GM21723 (cell line): ENCODE results near the gene ZNF451.

Source experiments
- ATAC-seq: cut with Tn5 transposase; IDR thresholded peaks from one replicate; pipeline ENCODE4 v1.9.1; 2021; ENCODE audit warnings: mild to moderate bottlenecking, moderate library complexity; ENCODE audit not compliant: unreplicated experiment

The ZNF451 gene

DNA sequence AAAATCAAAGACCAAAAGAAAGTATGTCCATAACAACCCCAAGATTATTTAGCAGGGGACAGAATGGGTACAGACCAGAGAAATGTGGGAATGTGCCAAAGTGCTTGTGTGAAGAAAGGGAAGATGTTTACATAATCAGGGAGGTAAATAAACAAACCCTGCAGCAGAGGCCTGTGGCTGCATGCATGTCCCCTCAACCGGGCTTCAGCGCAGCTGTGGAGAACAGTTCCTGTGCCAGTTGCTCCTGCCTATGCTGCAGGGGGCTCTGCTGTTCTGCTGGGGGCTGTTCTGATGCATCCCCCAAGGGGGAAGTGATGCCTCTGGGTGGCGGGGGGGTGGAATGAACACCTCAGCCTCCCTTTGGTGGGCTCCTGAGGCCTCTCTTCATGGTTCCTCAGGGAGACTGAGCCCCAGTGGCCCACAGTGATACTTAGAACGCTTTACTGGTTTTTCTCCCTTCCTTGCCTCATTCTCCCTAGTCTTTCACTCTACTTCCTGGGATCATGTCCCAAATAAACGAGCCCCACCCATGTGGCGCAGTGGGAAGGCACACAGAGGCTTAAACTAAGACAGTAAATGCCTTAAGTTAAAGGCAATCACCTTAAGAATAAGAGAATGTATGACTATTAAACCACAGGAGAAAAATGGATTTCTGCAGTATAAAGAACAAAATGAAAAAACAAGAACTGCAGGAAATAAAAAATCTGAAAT lies 109.1 kb downstream of the ZNF451 start:
- no peak for ATAC-seq

DNA sequence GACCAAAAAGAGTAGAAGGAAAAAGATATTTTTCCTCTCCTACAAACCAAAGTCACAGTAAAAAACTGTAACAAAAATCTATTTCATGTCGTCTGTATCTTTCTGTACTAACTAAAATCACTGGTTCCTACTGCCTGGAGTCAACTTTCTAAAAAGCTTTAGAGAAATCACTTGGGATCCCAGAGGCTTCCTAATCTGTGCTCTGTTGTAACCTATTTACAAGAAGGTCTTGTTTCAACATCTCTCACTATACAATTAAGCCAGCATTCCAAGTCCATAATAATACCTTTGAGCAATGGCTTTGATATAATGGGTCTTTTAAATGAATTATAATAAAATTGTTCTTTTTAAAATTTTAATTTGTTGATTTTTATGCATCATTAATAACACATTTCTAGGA lies 111.7 kb downstream of the ZNF451 start:
- no peak for ATAC-seq

GRCh38 chr6:57205550-57206328 lies 115.8 kb downstream of the ZNF451 start:
- ATAC-seq: no peak

DNA sequence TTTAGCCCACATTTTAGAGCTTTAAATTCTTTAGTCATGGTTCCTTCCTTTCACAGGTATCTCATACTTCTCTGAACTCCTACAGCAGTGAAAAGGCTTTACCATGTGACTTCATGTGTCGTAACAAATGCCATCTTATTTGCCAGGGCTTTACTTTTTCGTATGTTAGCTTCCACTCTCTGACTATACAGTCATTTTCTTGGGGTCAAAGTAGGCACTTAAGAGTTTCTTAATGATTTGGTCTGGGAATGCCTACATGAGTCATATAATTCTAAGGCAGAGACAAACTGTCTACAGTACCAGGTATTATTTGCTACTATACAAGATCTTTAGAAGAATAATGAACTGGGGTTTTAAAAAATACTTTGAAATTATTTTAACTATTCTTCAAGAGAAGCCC lies 117.2 kb downstream of the ZNF451 start:
- no peak for ATAC-seq

DNA sequence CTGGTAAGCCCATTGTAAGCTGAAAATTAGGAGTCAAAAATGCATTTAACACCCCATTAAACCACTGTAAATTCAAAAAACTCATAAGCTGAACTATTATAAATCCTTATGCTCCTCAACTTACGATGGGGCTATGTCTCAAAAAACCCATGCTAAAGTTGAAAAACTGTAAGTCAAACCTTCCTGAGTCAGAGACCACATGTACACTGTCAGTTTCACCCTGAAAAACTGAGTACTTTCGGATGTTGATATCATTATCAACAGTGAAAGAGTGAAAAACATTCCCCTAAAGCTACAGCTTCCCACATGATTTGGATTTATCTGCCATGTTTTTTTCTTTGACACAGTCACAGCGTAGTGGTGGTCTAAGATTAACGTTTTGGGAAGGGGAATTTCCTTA lies 117.9 kb downstream of the ZNF451 start:
- ATAC-seq: no peak

GRCh38 chr6:57209030-57209429 lies 119.0 kb downstream of the ZNF451 start:
- ATAC-seq: no peak

GRCh38 chr6:57210060-57210459 lies 120.1 kb downstream of the ZNF451 start:
- no peak for ATAC-seq

GRCh38 chr6:57215260-57215659 lies 125.3 kb downstream of the ZNF451 start:
- no peak for ATAC-seq

DNA sequence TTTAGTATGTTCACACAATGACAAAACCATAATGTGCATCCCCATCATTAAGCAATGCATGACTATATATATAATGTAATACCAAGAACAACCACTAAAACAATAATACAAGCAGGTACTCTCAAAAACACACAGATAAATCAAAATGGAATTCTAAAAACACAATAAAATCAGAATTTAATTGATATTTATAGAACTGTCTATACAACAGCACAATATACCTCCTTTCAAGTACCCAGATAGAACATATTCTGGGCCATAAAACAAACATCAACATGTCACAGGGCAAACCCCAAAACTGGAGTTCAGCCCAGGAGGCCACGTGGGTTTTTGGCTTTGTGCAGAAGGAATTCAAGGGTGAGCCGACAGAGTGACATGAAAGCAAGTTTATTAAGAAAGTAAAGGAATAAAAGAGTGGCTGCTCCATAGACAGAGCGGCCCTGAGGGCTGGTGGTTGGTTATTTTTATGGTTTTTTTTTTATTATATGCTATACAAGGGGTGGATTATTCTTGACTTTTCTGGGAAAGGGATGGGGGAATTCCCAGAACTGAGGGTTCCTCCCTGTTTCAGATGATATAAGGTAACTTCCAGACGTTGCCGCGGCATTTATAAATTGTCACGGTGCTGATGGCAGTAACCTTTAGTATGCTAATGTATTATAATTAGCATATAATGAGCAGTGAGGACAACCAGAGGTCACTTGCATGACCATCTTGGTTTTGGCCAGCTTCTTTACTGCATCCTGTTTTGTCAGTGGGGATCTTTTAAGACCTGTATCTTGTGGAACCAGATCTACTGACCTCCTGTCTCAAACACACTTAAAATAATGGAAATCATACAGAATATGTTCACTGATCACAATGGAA lies 126.5 kb downstream of the ZNF451 start:
- no peak for ATAC-seq

GRCh38 chr6:57217270-57217669 lies 127.3 kb downstream of the ZNF451 start:
- no peak for ATAC-seq
